Activated T-cell treated with anti-CD3 and anti-CD28 coated beads for 24 hours (primary cell): ENCODE results near the gene CAPG.

Experiments used
- DNase-seq: peaks from one replicate; pipeline ENCODE4 v3.0.0-alpha.2; 2020; ENCODE audit warnings: low read depth

The CAPG gene

DNA sequence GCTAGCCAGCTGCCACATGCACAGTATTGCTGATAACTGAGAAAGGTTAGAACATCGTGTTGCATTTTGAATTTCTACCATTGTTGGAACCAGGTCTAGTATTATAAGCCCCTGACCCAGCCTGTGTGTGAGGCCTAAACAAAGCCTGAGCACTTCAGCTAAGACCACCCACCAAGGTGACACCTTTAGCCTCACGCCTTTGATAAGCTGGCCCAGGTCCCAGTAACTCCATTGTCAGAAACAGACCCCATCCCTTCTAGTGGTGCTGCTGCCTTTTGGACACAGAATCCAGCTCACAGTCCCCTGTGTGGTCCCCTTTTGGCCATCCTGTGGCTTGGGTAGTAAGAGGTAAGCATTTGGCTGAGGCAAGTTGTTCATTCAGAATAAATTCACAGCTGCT, 54.0 kb downstream of the CAPG start:
- DNase-seq, result no peak

DNA sequence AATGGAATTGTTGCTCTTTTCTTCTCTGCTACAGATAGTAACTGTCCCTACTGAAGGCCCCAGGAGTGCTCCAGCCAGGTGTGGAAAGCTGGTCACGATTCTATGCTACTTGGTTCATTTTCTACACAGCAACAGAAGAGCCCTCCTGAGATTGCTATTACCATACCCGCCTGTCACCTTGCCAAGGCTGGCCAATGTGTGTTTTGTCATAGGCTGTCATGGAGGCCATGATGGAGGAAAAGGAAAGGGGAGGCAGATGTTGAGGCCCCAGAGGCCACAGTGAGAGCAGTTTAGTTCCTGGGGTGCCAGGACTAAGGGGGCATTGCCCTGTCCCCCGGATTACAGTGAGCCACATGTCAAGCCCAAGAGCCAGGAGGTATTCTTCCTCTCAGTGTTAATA, 54.6 kb downstream of the CAPG start:
- DNase-seq, result no peak

DNA sequence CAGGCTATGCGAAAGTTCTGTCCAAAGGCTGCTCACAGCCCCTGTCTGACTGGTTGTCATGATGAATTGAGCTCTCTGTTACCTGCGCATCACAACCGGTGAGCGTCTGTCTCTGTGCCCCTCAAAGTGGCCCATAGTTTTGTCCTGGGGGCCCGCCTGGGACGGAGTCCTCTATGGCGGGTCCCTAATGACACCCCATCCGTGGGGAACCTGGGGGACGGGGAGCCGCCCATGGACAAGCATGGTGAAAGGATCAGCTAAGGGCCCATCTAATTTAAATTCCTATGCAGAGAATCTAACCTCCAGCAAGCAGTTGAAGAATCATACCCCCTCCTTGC, 55.1 kb downstream of the CAPG start:
- DNase-seq, result no peak

DNA sequence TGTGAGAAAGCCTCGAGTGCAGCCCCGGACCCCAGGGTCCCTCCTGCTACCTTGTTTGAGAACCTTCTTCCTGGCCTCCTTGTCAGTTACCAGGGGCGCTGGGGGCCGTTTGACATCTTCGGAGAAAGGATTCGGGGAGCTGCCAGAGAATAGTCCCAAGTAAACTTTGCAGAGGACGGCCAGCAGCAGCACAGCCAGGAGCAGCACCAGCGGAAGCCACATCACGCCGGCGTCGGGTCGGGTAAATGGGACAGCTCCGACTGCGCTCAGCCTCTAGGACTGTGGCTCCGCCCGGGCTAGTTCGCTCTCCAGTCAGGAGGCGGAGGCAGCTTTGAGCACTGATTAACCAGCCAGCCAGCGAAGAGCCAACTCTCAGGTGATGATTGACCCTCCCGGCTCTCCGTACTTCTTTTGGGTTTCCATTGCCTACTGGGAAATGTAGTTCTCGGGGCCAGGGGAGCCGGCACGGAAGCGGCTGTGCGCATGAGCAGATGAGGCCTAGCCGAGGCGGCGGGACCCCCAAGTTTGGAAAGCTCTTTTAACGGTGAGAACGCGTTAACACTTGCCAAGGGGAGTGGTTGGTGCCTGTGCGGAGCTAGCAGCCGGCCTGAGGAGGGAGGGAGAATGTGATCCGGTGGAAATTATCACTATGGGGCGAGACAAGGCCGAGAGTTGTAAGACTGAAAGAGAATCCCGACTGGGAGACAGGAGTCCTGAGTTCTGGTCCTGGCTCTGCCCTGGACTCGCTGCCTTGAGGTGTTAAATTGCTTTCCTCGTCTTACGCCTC, 55.7 kb downstream of the CAPG start, which contains the start of the genes ELMOD3 and RETSAT:
ELMOD3 (plus strand) TSS at position 484 of the 787 bp plus-strand sequence. CDS start 2,430 bp downstream, outside the sequence.
RETSAT (minus strand) TSS at position 243 of the 787 bp plus-strand sequence; CDS start at position 222, 21 bp downstream.
- DNase-seq, result peak; percentile 96

DNA sequence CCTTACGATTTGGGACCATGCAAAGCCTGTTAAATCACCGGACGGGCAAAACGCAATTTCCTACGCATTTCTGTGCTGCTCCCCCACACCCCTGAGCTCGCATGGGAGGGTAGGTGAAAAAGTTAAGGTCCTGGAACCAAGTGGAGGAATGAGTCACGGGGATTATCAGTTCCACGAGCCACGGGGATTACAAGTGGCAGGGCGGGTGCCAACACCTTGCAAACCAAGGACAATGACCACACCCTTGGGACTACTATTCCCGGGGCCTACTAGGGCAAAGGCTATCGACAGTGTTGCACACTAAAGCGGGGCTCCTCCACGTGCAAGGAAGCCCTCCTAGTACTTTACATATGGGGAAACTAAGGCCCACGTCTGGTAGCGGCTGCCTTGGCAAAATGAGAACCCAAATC, 56.3 kb downstream of the CAPG start:
- peak; percentile 1 for DNase-seq

DNA sequence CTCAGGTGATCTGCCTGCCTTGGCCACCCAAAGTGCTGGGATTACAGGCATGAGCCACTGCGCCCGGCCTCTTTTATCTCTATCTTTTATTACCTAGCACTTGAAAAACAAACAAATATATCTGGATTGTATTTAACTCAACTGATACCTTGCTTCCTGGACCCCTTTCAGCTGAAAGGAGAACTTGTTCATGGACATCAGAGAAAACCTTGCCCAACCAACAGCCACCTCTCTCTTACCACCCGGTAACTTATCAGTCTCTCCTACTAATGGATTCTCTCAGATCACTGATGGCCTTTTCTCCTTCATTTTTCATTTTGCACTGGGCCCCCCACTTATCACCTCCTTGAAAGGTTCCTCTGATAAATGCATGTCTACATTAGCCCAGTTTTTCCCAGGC, 62.6 kb downstream of the CAPG start:
- no peak for DNase-seq
